Astrocyte (in vitro differentiated cells and primary cell): ENCODE measurements around the gene B4GALT4. TPM values are rescaled to one million over a fixed set of nuclear protein-coding genes. Genes with fewer than 3 reads are reported as not detected.
A peak's percentile ranks its signal among the peaks of the same experiment; 100 is the strongest.

Experiments used
- DNase-seq: peaks from one replicate; pipeline ENCODE4 v3.0.0-alpha.2; 2010; ENCODE audit warnings: low read depth
- FAIRE-seq: peaks from 2 replicates; lab custom pipeline; 2011; peaks lifted over from hg19 to GRCh38; lab: Jason Lieb, UNC
- H2AFZ ChIP-seq: 2 replicates; pipeline ENCODE4 v1.6.0; 2012; ENCODE audit warnings: low read depth, low read length, inconsistent platforms
- H3K27ac ChIP-seq: 2 replicates; pipeline ENCODE4 v1.5.1; 2011; ENCODE audit warnings: low read depth, low read length, inconsistent platforms
- H3K27me3 ChIP-seq: 2 replicates; pipeline ENCODE4 v1.6.0; 2011; ENCODE audit warnings: low read length, inconsistent platforms; ENCODE audit not compliant: insufficient read depth
- H3K36me3 ChIP-seq: 2 replicates; pipeline ENCODE4 v1.5.1; 2011; ENCODE audit warnings: low read length, inconsistent platforms; ENCODE audit not compliant: insufficient read depth
- H3K4me1 ChIP-seq: 2 replicates; pipeline ENCODE4 v1.5.1; 2011; ENCODE audit warnings: low read length, inconsistent platforms; ENCODE audit not compliant: insufficient read depth
- H3K4me2 ChIP-seq: 2 replicates; pipeline ENCODE4 v1.6.0; 2012; ENCODE audit warnings: low read length, inconsistent platforms
- H3K4me3 ChIP-seq: 2 replicates; pipeline ENCODE4 v1.5.1; 2011; ENCODE audit warnings: low read depth, mild to moderate bottlenecking, low read length, inconsistent platforms; ENCODE audit not compliant: insufficient read depth
- H3K79me2 ChIP-seq: 2 replicates; pipeline ENCODE4 v1.6.0; 2012; ENCODE audit warnings: mild to moderate bottlenecking, low read length, inconsistent platforms; ENCODE audit not compliant: insufficient read depth
- H3K9ac ChIP-seq: 2 replicates; pipeline ENCODE4 v1.6.0; 2012; ENCODE audit warnings: mild to moderate bottlenecking, low read length, inconsistent platforms
- H3K9me3 ChIP-seq: 2 replicates; pipeline ENCODE4 v1.5.1; 2012; ENCODE audit warnings: low read depth, mild to moderate bottlenecking, low read length, inconsistent platforms; ENCODE audit not compliant: insufficient read depth
- H4K20me1 ChIP-seq: 2 replicates; pipeline ENCODE4 v1.6.0; 2012; ENCODE audit warnings: low read length, inconsistent platforms; ENCODE audit not compliant: insufficient read depth
- H3K27ac Mint-ChIP-seq: one replicate; pipeline ENCODE4 v1.8.0; 2021; ENCODE audit warnings: mild to moderate bottlenecking, mixed read lengths; ENCODE audit not compliant: unreplicated experiment
- H3K27me3 Mint-ChIP-seq: one replicate; pipeline ENCODE4 v1.8.0; 2021; ENCODE audit warnings: low read depth, mixed read lengths; ENCODE audit not compliant: unreplicated experiment
- H3K36me3 Mint-ChIP-seq: one replicate; pipeline ENCODE4 v1.8.0; 2021; ENCODE audit warnings: low read depth, mixed read lengths; ENCODE audit not compliant: unreplicated experiment
- H3K4me1 Mint-ChIP-seq: one replicate; pipeline ENCODE4 v1.8.0; 2021; ENCODE audit warnings: low read depth, mixed read lengths; ENCODE audit not compliant: unreplicated experiment
- H3K4me3 Mint-ChIP-seq: one replicate; pipeline ENCODE4 v1.8.0; 2021; ENCODE audit warnings: mild to moderate bottlenecking, moderate library complexity, mixed read lengths; ENCODE audit not compliant: unreplicated experiment
- H3K9me3 Mint-ChIP-seq: one replicate; pipeline ENCODE4 v1.8.0; 2021; ENCODE audit warnings: mild to moderate bottlenecking, mixed read lengths; ENCODE audit not compliant: unreplicated experiment
- EZH2 ChIP-seq: IDR thresholded peaks from 2 replicates; pipeline ENCODE4 v1.6.1; 2012; ENCODE audit warnings: mild to moderate bottlenecking, low read length, inconsistent platforms; ENCODE audit not compliant: insufficient read depth
- total RNA-seq: library from RNA; stranded (reverse); gene quantifications from 2 replicates; pipeline ENCODE4 v1.2.1, GENCODE V29; 2021
- TF ChIP-seq, protein P1 (sequence below): IDR thresholded peaks from 2 replicates; pipeline ENCODE4 v1.5.1; 2011; ENCODE audit warnings: low read depth, mild to moderate bottlenecking, inconsistent platforms, low read length, moderate library complexity; ENCODE audit not compliant: insufficient read depth

The B4GALT4 gene
- total RNA-seq, 1 donor from 2014 or later, result 36.7 TPM

DNA sequence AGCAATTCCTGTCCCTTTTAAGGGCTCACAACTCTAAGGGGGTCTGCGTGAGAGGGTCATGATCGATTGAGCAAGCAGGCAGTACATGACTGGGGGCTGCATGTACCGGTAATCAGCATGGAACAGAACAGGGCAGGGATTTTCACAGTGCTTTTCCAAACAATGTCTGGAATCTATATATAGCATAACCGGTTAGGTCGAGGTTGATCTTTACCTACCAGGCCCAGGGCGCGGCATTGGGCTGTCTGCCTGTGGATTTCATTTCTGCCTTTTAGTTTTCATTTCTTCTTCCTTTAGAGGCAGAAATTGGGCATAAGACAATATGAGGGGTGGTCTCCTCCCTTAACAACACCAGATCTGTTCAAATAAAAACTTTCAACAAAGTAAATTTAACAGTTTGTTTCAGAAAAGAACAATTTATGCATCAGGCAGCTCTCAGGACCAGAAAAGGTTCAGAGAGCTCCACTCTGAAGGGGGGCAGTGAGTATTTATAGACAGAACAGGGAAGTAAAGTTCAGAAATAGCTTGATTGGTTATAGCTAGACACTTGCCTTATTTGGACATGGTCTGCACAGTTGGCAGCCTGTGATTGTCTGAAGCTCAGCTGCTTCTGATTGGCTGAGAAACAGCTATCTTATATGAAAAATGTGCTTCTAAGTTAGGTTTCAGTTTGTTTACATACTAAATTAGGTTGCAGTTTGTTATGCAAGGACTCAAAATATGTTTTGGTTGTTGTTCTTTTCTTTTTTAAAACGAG is 17.2 kb upstream of the B4GALT4 start:
- Mint-ChIP-seq H3K27ac (no peak overlapping the region), H3K4me1 (no peaks in the 10 kb centered on the region), H3K27me3 (peaks cover 2% of the 10 kb centered on the region), H3K36me3 (no peaks in the 10 kb centered on the region), H3K9me3 (peaks cover 4% of the 10 kb centered on the region), H3K4me3 (no peak overlapping the region)
- no peaks in the 10 kb centered on the region for H3K4me1 ChIP-seq
- H3K79me2 ChIP-seq, result no peaks in the 10 kb centered on the region
- H3K27ac ChIP-seq, result no peak overlapping the region
- H3K4me2 ChIP-seq, result no peak overlapping the region
- TF ChIP-seq EZH2, result no peak
- TF ChIP-seq, protein P1, sequence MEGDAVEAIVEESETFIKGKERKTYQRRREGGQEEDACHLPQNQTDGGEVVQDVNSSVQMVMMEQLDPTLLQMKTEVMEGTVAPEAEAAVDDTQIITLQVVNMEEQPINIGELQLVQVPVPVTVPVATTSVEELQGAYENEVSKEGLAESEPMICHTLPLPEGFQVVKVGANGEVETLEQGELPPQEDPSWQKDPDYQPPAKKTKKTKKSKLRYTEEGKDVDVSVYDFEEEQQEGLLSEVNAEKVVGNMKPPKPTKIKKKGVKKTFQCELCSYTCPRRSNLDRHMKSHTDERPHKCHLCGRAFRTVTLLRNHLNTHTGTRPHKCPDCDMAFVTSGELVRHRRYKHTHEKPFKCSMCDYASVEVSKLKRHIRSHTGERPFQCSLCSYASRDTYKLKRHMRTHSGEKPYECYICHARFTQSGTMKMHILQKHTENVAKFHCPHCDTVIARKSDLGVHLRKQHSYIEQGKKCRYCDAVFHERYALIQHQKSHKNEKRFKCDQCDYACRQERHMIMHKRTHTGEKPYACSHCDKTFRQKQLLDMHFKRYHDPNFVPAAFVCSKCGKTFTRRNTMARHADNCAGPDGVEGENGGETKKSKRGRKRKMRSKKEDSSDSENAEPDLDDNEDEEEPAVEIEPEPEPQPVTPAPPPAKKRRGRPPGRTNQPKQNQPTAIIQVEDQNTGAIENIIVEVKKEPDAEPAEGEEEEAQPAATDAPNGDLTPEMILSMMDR, result no peak
- FAIRE-seq (no peak), DNase-seq (no peak)
- H3K4me3 ChIP-seq, result no peak overlapping the region
- no peaks in the 10 kb centered on the region for H3K36me3 ChIP-seq
- peak overlapping the region; percentile 13 for H2AFZ ChIP-seq
- no peaks in the 10 kb centered on the region for H3K27me3 ChIP-seq
- H3K9me3 ChIP-seq, result no peaks in the 10 kb centered on the region
- no peak overlapping the region for H3K9ac ChIP-seq
- H4K20me1 ChIP-seq, result no peaks in the 10 kb centered on the region

DNA sequence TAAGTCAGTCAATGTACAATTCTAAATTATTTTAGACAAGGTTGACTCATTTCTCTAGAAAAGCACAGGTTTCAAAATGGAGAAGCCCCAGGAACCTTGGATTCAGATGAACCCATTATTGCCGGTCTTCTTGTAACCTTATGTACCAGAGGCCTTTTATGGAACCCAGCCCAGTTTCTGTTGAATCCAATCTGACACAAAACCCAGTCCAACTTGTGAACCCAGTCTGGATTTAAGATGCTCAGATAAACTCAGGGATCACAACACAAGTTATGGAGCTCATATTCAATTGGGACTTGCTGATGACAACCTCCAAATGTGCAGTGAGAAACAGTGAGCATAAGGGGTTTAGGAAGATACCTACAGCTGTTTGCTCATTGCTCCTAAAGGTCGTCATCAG is 16.4 kb upstream of the B4GALT4 start:
- H2AFZ ChIP-seq, result no peak overlapping the region
- no peak overlapping the region for H3K27ac Mint-ChIP-seq
- DNase-seq, result no peak

DNA sequence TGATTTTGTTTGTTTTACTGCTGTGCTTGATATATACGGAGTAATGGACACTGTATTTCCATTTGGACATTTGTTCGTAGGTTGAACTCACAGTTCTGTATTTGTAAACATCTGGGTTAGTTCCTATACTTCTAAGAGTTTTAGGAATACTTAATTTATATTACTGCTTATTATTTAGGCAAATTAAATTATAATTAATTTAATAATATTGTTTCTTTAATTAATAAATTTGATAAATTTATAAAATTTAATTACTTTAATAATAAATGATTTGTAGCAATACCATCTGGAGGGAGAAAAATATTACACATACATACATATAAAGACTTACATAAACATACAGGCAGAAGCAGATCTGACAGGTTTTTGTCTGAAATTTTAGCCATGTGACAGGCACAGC is 14.5 kb upstream of the B4GALT4 start:
- DNase-seq (no peak), FAIRE-seq (no peak)
- Mint-ChIP-seq H3K36me3 (no peaks in the 10 kb centered on the region), H3K27me3 (no peaks in the 10 kb centered on the region), H3K9me3 (peaks cover 4% of the 10 kb centered on the region), H3K4me3 (no peak overlapping the region), H3K27ac (no peak overlapping the region), H3K4me1 (no peaks in the 10 kb centered on the region)
- TF ChIP-seq, protein P1, result no peak
- TF ChIP-seq EZH2, result no peak
- Histone ChIP-seq H4K20me1 (no peaks in the 10 kb centered on the region), H3K27me3 (no peaks in the 10 kb centered on the region), H3K4me3 (no peak overlapping the region), H3K79me2 (no peaks in the 10 kb centered on the region), H3K9ac (no peak overlapping the region), H3K4me1 (no peaks in the 10 kb centered on the region), H3K4me2 (no peak overlapping the region), H3K36me3 (no peaks in the 10 kb centered on the region), H3K27ac (no peak overlapping the region), H2AFZ (no peak overlapping the region), H3K9me3 (no peaks in the 10 kb centered on the region)

More for the DNA sequence above, 16.4 kb upstream of the B4GALT4 start:
- Mint-ChIP-seq H3K4me3 (no peak overlapping the region), H3K4me1 (no peaks in the 10 kb centered on the region), H3K27me3 (peaks cover 2% of the 10 kb centered on the region), H3K9me3 (peaks cover 4% of the 10 kb centered on the region), H3K36me3 (no peaks in the 10 kb centered on the region)
- FAIRE-seq, result no peak
- Histone ChIP-seq H4K20me1 (no peaks in the 10 kb centered on the region), H3K79me2 (no peaks in the 10 kb centered on the region), H3K27ac (no peak overlapping the region), H3K4me2 (no peak overlapping the region), H3K9ac (no peak overlapping the region), H3K4me3 (no peak overlapping the region), H3K27me3 (no peaks in the 10 kb centered on the region), H3K36me3 (no peaks in the 10 kb centered on the region), H3K4me1 (no peaks in the 10 kb centered on the region), H3K9me3 (no peaks in the 10 kb centered on the region)
- TF ChIP-seq EZH2, result no peak
